GM12878 (cell line): ENCODE measurements around the gene NDUFV1. TPM values are rescaled to one million over a fixed set of nuclear protein-coding genes. Genes with fewer than 3 reads are reported as not detected.

Experiments used
- EZH2 ChIP-seq: IDR thresholded peaks from 2 replicates; pipeline ENCODE4 v1.6.1; 2012; ENCODE audit warnings: low read depth, mild to moderate bottlenecking, control low read depth, inconsistent platforms, low read length, borderline replicate concordance; ENCODE audit not compliant: control insufficient read depth
- HDGF ChIP-seq: fragments of 450-650 bp; IDR thresholded peaks from 2 replicates; pipeline ENCODE4 v1.6.1; 2016; ENCODE audit warnings: antibody characterized with exemption
- MLLT1 ChIP-seq: fragments of 450-650 bp; IDR thresholded peaks from 2 replicates; pipeline ENCODE4 v1.6.1; 2016; ENCODE audit warnings: mild to moderate bottlenecking
- STAT1 ChIP-seq: fragments of 450-650 bp; conservative IDR thresholded peaks from 2 replicates; pipeline ENCODE4 v1.6.1; 2014; ENCODE audit warnings: antibody characterized with exemption, mild to moderate bottlenecking
- YY1 ChIP-seq: IDR thresholded peaks from 2 replicates; pipeline ENCODE4 v1.6.1; 2011; ENCODE audit warnings: low read depth, mild to moderate bottlenecking, low read length
- ZNF274 ChIP-seq: IDR thresholded peaks from one replicate; pipeline ENCODE4 v1.8.0; 2011; ENCODE audit not compliant: insufficient read length, insufficient read depth
- polyA plus RNA-seq, 11 experiments: library from polyadenylated mRNA; depleted of rRNA in 4 of 11; unstranded in 6 of 11; stranded (reverse) in 5 of 11; fragments of >200 nt; fragmentation: Nextera tagmentation in 4 of 11; fragmentation: Illumina TruSeq in 1 of 11; extraction: Ambion mirVana in 4 of 11; extraction: Trizol in 1 of 11; gene quantifications; 1 replicate in 1 of 11; 2 replicates in 10 of 11; pipeline versions ENCODE4 v1.2.1 to v1.2.3, GENCODE V29; 2011 to 2016; ENCODE audit warnings: inconsistent platforms in 2 of 11, missing spikeins in 2 of 11, low read depth in 1 of 11
- total RNA-seq, 4 experiments: library from RNA; depleted of rRNA in 3 of 4; stranded (reverse); fragments of >200 nt in 3 of 4; fragmentation: Illumina TruSeq in 1 of 4; extraction: Trizol in 1 of 4; gene quantifications; 2 replicates each; pipeline versions ENCODE4 v1.2.1 to v1.2.3, GENCODE V29; 2013 to 2021
- TF ChIP-seq, protein P1 (sequence below): fragments of 450-650 bp; formaldehyde crosslinking; IDR thresholded peaks from 2 replicates; pipeline ENCODE4 v1.4.0; 2022; ENCODE audit warnings: mild to moderate bottlenecking, moderate library complexity

The NDUFV1 gene
- total and polyA plus RNA-seq, 10 of the 15 experiments (the other 5 are each of a cell fraction or from before 2014, with no cell fraction given), result 8.2 to 380 (median 231) TPM

DNA sequence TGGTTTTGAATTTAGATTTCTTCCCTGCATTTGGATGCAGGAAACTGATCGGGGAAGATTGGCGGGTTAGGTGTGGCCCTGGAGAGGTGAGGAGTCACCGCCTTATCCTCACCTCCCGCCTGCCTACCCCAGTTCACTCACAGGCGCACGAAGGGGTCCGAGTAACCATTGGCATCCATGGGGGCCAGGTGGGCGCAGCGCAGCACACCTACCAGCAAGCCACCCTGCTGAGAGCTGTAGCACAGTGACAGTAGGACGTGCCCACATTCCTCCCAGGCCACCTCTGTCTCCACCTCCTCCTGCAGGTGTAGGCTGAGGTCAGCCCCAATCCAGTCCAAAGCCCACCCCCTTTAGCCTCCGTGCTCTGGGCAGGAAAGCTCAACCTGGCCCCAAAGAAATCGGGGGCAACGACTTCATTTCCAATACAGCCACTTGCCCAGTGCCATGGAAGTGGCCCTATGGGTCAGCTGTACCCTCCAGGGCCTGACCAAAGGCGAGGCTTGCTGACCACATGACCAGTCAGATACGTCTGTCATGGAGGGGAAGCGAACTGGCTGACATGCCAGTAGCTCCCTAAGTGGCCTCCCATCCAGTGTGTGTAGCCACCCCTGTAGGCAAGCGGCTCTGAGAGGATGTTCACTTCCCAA lies 6.7 kb downstream of the NDUFV1 start (continued):
- TF ChIP-seq, protein P1, sequence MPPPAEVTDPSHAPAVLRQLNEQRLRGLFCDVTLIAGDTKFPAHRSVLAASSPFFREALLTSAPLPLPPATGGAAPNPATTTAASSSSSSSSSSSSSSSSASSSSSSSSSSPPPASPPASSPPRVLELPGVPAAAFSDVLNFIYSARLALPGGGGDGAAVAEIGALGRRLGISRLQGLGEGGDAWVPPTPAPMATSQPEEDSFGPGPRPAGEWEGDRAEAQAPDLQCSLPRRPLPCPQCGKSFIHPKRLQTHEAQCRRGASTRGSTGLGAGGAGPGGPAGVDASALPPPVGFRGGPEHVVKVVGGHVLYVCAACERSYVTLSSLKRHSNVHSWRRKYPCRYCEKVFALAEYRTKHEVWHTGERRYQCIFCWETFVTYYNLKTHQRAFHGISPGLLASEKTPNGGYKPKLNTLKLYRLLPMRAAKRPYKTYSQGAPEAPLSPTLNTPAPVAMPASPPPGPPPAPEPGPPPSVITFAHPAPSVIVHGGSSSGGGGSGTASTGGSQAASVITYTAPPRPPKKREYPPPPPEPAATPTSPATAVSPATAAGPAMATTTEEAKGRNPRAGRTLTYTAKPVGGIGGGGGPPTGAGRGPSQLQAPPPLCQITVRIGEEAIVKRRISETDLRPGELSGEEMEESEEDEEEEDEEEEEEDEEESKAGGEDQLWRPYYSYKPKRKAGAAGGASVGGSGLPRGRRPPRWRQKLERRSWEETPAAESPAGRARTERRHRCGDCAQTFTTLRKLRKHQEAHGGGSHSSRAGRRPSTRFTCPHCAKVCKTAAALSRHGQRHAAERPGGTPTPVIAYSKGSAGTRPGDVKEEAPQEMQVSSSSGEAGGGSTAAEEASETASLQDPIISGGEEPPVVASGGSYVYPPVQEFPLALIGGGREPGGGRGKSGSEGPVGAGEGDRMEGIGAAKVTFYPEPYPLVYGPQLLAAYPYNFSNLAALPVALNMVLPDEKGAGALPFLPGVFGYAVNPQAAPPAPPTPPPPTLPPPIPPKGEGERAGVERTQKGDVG (CRISPR knock-in tag), result peak; percentile 74; the same call in 1 of the 2 replicates
- TF ChIP-seq STAT1 (no peak), ZNF274 (no peak), EZH2 (no peak), YY1 (no peak), HDGF (0 out of 2 replicates have a peak, but pooled peaks have one; percentile 56), MLLT1 (no peak)
- TF ChIP-seq, all 136 proteins: peak for 5
